IMR-90 (cell line): Measurements from ENCODE around the gene SH3RF3. TPM values are rescaled to one million over a fixed set of nuclear protein-coding genes. Genes with fewer than 3 reads are reported as not detected.

Source experiments
- ATAC-seq: fragments of 200-7000 bp; cut with Tn5 transposase; 2 replicates; pipeline ENCODE4 v1.9.1; 2020; ENCODE audit warnings: low read depth, mild to moderate bottlenecking, moderate library complexity
- BruUV-seq: library from RNA; stranded (reverse); fragments of 400-500 nt; replicated peaks from 2 replicates; lab custom pipeline; 2021; lab: Mats Ljungman, UMichigan
- CTCF ChIA-PET: fragments of 300-600 bp; formaldehyde crosslinking; extraction: SDS; loops from one replicate; lab custom pipeline; 2021; ENCODE audit warnings: antibody characterized with exemption; lab: Yijun Ruan, JAX
- POLR2A ChIA-PET: fragments of 300-600 bp; sonication (Branson Sonifier 250); formaldehyde crosslinking; loops from one replicate; lab custom pipeline; 2022; ENCODE audit warnings: antibody characterized with exemption; ENCODE audit not compliant: unreplicated experiment; lab: Charles Lee
- DNase-seq: peaks from one replicate; pipeline ENCODE4 v3.0.0; 2013
- H2AFZ ChIP-seq: replicated peaks from 2 replicates; pipeline ENCODE3; 2013; ENCODE audit warnings: low read length, mild to moderate bottlenecking; ENCODE audit not compliant: poor library complexity
- H2AK5ac ChIP-seq: 2 replicates; pipeline ENCODE4 v1.6.1; 2013; ENCODE audit warnings: low read depth, low read length, inconsistent platforms
- H2AK9ac ChIP-seq: replicated peaks from 2 replicates; pipeline ENCODE3; 2013; ENCODE audit warnings: mild to moderate bottlenecking, low read depth, low read length, moderate library complexity; ENCODE audit not compliant: poor library complexity
- H2BK120ac ChIP-seq: 2 replicates; pipeline ENCODE4 v1.6.1; 2013; ENCODE audit warnings: low read depth, low read length, inconsistent platforms
- H2BK15ac ChIP-seq: 3 replicates; pipeline ENCODE4 v1.6.1; 2013; ENCODE audit warnings: low read depth, low read length, inconsistent platforms
- H2BK20ac ChIP-seq: 2 replicates; pipeline ENCODE4 v1.6.1; 2013; ENCODE audit warnings: low read depth, mild to moderate bottlenecking, inconsistent platforms, low read length, moderate library complexity
- H2BK5ac ChIP-seq: 2 replicates; pipeline ENCODE4 v1.6.1; 2013; ENCODE audit warnings: mild to moderate bottlenecking, low read depth, low read length, inconsistent platforms; ENCODE audit not compliant: poor library complexity, severe bottlenecking
- H3K14ac ChIP-seq: replicated peaks from 2 replicates; pipeline ENCODE4 v1.6.1; 2013; ENCODE audit warnings: low read depth, low read length, inconsistent platforms
- H3K18ac ChIP-seq: 2 replicates; pipeline ENCODE4 v1.6.1; 2013; ENCODE audit warnings: low read depth, low read length, control low read depth
- H3K23ac ChIP-seq: 2 replicates; pipeline ENCODE4 v1.6.1; 2013; ENCODE audit warnings: low read depth, low read length, inconsistent platforms
- H3K27ac ChIP-seq: 2 replicates; pipeline ENCODE4 v1.5.1; 2013; ENCODE audit warnings: mild to moderate bottlenecking, control low read depth, low read length; ENCODE audit not compliant: insufficient read depth
- H3K27me3 ChIP-seq: 2 replicates; pipeline ENCODE4 v1.6.1; 2013; ENCODE audit warnings: low read length; ENCODE audit not compliant: control insufficient read depth, insufficient read depth
- H3K36me3 ChIP-seq: 2 replicates; pipeline ENCODE4 v1.6.1; 2013; ENCODE audit warnings: low read length, mixed read lengths; ENCODE audit not compliant: control insufficient read depth, insufficient read depth
- H3K4ac ChIP-seq: 2 replicates; pipeline ENCODE4 v1.6.1; 2013; ENCODE audit warnings: low read depth, low read length, inconsistent platforms
- H3K4me1 ChIP-seq: 2 replicates; pipeline ENCODE4 v1.6.1; 2013; ENCODE audit warnings: low read length, mixed read lengths; ENCODE audit not compliant: control insufficient read depth, insufficient read depth
- H3K4me2 ChIP-seq: 2 replicates; pipeline ENCODE4 v1.6.1; 2013; ENCODE audit warnings: low read depth, mild to moderate bottlenecking, control low read depth, low read length, moderate library complexity
- H3K4me3 ChIP-seq: 2 replicates; pipeline ENCODE4 v1.5.1; 2013; ENCODE audit warnings: low read depth, mild to moderate bottlenecking, control low read depth, low read length, moderate library complexity; ENCODE audit not compliant: insufficient read depth
- H3K56ac ChIP-seq: 2 replicates; pipeline ENCODE4 v1.6.1; 2013; ENCODE audit warnings: low read length, inconsistent platforms; ENCODE audit not compliant: insufficient read depth; ENCODE audit errors: extremely low read depth
- H3K79me1 ChIP-seq, 2 experiments: 2 replicates each; pipeline ENCODE4 v1.6.1; 2013; ENCODE audit warnings: low read length in 2 of 2, inconsistent platforms in 1 of 2, low read depth in 1 of 2
- H3K9ac ChIP-seq: 2 replicates; pipeline ENCODE4 v1.6.1; 2013; ENCODE audit warnings: low read depth, low read length, control low read depth
- H3K9me1 ChIP-seq: 2 replicates; pipeline ENCODE4 v1.6.1; 2013; ENCODE audit warnings: low read length, inconsistent platforms; ENCODE audit not compliant: insufficient read depth
- H3K9me3 ChIP-seq: 2 replicates; pipeline ENCODE4 v1.6.1; 2013; ENCODE audit warnings: low read length; ENCODE audit not compliant: control insufficient read depth, insufficient read depth
- H4K20me1 ChIP-seq: 2 replicates; pipeline ENCODE4 v1.6.1; 2013; ENCODE audit warnings: low read length, inconsistent platforms; ENCODE audit not compliant: insufficient read depth
- H4K5ac ChIP-seq: 2 replicates; pipeline ENCODE4 v1.6.1; 2013; ENCODE audit warnings: mild to moderate bottlenecking, low read depth, low read length, control low read depth
- H4K8ac ChIP-seq, 2 experiments: 2 replicates each; pipeline ENCODE4 v1.6.1; 2013; ENCODE audit warnings: low read depth in 2 of 2, low read length in 2 of 2, control low read depth in 1 of 2, inconsistent platforms in 1 of 2
- H4K91ac ChIP-seq: 2 replicates; pipeline ENCODE4 v1.6.1; 2013; ENCODE audit warnings: low read depth, low read length, inconsistent platforms; ENCODE audit not compliant: insufficient read depth
- BHLHE40 ChIP-seq: fragments of 150-350 bp; IDR thresholded peaks from 2 replicates; pipeline ENCODE4 v1.6.1; 2016; ENCODE audit warnings: mild to moderate bottlenecking, low read depth, low read length
- CEBPB ChIP-seq: IDR thresholded peaks from 2 replicates; pipeline ENCODE4 v1.6.1; 2012; ENCODE audit warnings: low read depth, low read length, improper control_type of control experiment
- CHD1 ChIP-seq: IDR thresholded peaks from 2 replicates; pipeline ENCODE4 v1.6.1; 2012; ENCODE audit warnings: low read depth, low read length, improper control_type of control experiment
- CTCF ChIP-seq: conservative IDR thresholded peaks from 2 replicates; pipeline ENCODE4 v1.5.1; 2012; ENCODE audit warnings: mild to moderate bottlenecking, low read depth, low read length, improper control_type of control experiment
- ELK1 ChIP-seq: fragments of 150-350 bp; IDR thresholded peaks from 2 replicates; pipeline ENCODE4 v1.6.1; 2016; ENCODE audit warnings: low read depth, mild to moderate bottlenecking, low read length, moderate library complexity, borderline replicate concordance
- FOS ChIP-seq: fragments of 150-350 bp; IDR thresholded peaks from 2 replicates; pipeline ENCODE4 v1.6.1; 2016; ENCODE audit warnings: low read depth, low read length
- MAFK ChIP-seq: IDR thresholded peaks from 2 replicates; pipeline ENCODE4 v1.6.1; 2012; ENCODE audit warnings: low read depth, low read length, improper control_type of control experiment
- MAZ ChIP-seq: IDR thresholded peaks from 2 replicates; pipeline ENCODE4 v1.6.1; 2012; ENCODE audit warnings: low read depth, mild to moderate bottlenecking, low read length, improper control_type of control experiment, moderate library complexity, borderline replicate concordance
- MXI1 ChIP-seq: IDR thresholded peaks from 2 replicates; pipeline ENCODE4 v1.6.1; 2012; ENCODE audit warnings: low read depth, mild to moderate bottlenecking, low read length, moderate library complexity, borderline replicate concordance
- NFE2L2 ChIP-seq: fragments of 150-350 bp; IDR thresholded peaks from 2 replicates; pipeline ENCODE4 v1.6.1; 2016; ENCODE audit warnings: low read depth, mild to moderate bottlenecking, low read length
- POLR2A ChIP-seq: IDR thresholded peaks from 2 replicates; pipeline ENCODE4 v1.6.1; 2012; ENCODE audit warnings: mild to moderate bottlenecking, low read depth, low read length
- RAD21 ChIP-seq: IDR thresholded peaks from 2 replicates; pipeline ENCODE4 v1.6.1; 2012; ENCODE audit warnings: low read length, improper control_type of control experiment
- RCOR1 ChIP-seq: IDR thresholded peaks from 2 replicates; pipeline ENCODE4 v1.6.1; 2012; ENCODE audit warnings: mild to moderate bottlenecking, low read length, improper control_type of control experiment; ENCODE audit not compliant: insufficient replicate concordance
- RFX5 ChIP-seq: IDR thresholded peaks from 2 replicates; pipeline ENCODE4 v1.8.0; 2012; ENCODE audit warnings: low read depth, mild to moderate bottlenecking, low read length, moderate library complexity
- SMC3 ChIP-seq: fragments of 150-350 bp; IDR thresholded peaks from 2 replicates; pipeline ENCODE4 v1.6.1; 2016; ENCODE audit warnings: low read depth, mild to moderate bottlenecking, antibody characterized with exemption, low read length, moderate library complexity
- WGBS, 2 experiments: methylation state at CpG; one replicate each; pipeline versions ENCODE4 v1.1.5 to v1.1.7; 2013; ENCODE audit warnings: missing lambda C conversion rate in 2 of 2; ENCODE audit not compliant: insufficient read length in 1 of 2; ENCODE audit errors: extremely low coverage in 2 of 2; 5-methylcytosine and 5-hydroxymethylcytosine counted together
- dilution Hi-C: fragments of 300-500 bp; cut with HindIII; formaldehyde crosslinking; loops from one replicate; pipeline ENCODE4 v1.14.3; 2018; ENCODE audit warnings: low sequenced_read_pairs; ENCODE audit not compliant: unreplicated experiment
- in situ Hi-C: fragments of 300-500 bp; cut with MboI; formaldehyde crosslinking; loops from 3 replicates; pipeline ENCODE4 v1.14.3; 2019; ENCODE audit warnings: low sequenced_read_pairs, inconsistent platforms, mixed read lengths
- intact Hi-C: fragments of 100-400 bp; cut with micrococcal nuclease; formaldehyde crosslinking; loops from 2 replicates; pipeline ENCODE4 v1.10.0; 2022
- polyA plus RNA-seq, 3 experiments: library from polyadenylated mRNA; depleted of rRNA; stranded (reverse); fragments of >200 nt; gene quantifications; 2 replicates each; pipeline ENCODE4 v1.2.3, GENCODE V29; 2012; ENCODE audit warnings: low replicate concordance in 1 of 3
- total RNA-seq: library from RNA; depleted of rRNA; stranded (reverse); fragments of >200 nt; gene quantifications from 2 replicates; pipeline ENCODE4 v1.2.3, GENCODE V29; 2012
- TF ChIP-seq, protein P1 (sequence below): fragments of 150-350 bp; IDR thresholded peaks from 2 replicates; pipeline ENCODE4 v1.6.1; 2017; ENCODE audit warnings: mild to moderate bottlenecking, antibody characterized with exemption, low read length, low read depth

Gene SH3RF3
- total and polyA plus RNA-seq, 2 of the 4 experiments (the other 2 are of a cell fraction): 3.4 to 5.3 TPM

GRCh38 chr2:109342930-109343329, 213.9 kb downstream of the SH3RF3 start:
- dilution Hi-C loops (no loop called here), intact Hi-C loops (no loop called here), in situ Hi-C loops (loop anchor here (25.0 kb wide), 1 partner anchor 206 kb away; the partner anchor contains the start of gene SH3RF3)
- ChIA-PET POLR2A (no interaction called here), CTCF (no interaction called here)
- DNase-seq (no peak), ATAC-seq (no peak)
- Histone ChIP-seq H2BK20ac (no peak overlapping the region; the same call in 1 of the 2 replicates), H3K56ac (no peak overlapping the region), H4K8ac (no peak overlapping the region), H3K79me1 (peaks cover 53 to 99% of the 10 kb centered on the region in 2 experiments), H3K23ac (no peak overlapping the region), H4K5ac (no peak overlapping the region), H3K4me1 (peaks cover 13% of the 10 kb centered on the region), H2BK15ac (no peak overlapping the region), H3K14ac (no peak overlapping the region), H3K4ac (no peak overlapping the region; the same call in 1 of the 2 replicates), H3K27ac (no peak overlapping the region), H3K36me3 (peaks cover under 1% of the 10 kb centered on the region; the same call in 1 of the 2 replicates), H3K18ac (no peak overlapping the region), H3K9me3 (no peaks in the 10 kb centered on the region), H4K91ac (no peak overlapping the region), H3K9ac (no peak overlapping the region), H3K27me3 (no peaks in the 10 kb centered on the region), H2AFZ (no peak overlapping the region), H3K9me1 (peaks cover 36% of the 10 kb centered on the region), H4K20me1 (peaks cover 33% of the 10 kb centered on the region; the same call in 1 of the 2 replicates), H2BK120ac (no peak overlapping the region), H2AK9ac (no peak overlapping the region), H2AK5ac (no peak overlapping the region), H3K4me2 (no peak overlapping the region), H3K4me3 (no peak overlapping the region), H2BK5ac (no peak overlapping the region)
- BruUV-seq: no TSS peak
- WGBS, 2 experiments: 83% methylated on average over 1 of the region's 6 CpGs; no CpG with 5 or more reads in 1 of the 2 experiments
- TF ChIP-seq FOS (no peak), CTCF (no peak), SMC3 (no peak), BHLHE40 (no peak), MXI1 (no peak), NFE2L2 (no peak), CEBPB (no peak), RCOR1 (no peak), ELK1 (no peak), MAZ (no peak), RFX5 (no peak), MAFK (no peak), RAD21 (no peak), POLR2A (no peak), CHD1 (no peak)
- TF ChIP-seq, protein P1, sequence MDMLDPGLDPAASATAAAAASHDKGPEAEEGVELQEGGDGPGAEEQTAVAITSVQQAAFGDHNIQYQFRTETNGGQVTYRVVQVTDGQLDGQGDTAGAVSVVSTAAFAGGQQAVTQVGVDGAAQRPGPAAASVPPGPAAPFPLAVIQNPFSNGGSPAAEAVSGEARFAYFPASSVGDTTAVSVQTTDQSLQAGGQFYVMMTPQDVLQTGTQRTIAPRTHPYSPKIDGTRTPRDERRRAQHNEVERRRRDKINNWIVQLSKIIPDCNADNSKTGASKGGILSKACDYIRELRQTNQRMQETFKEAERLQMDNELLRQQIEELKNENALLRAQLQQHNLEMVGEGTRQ: no peak
